22Rv1 (cell line): ENCODE measurements around the gene CCDC78.

Experiments used
- H3K27ac ChIP-seq: fragments of 450-650 bp; 2 replicates; pipeline ENCODE4 v1.5.1; 2017
- ZFX ChIP-seq: fragments of 450-650 bp; IDR thresholded peaks from 2 replicates; pipeline ENCODE4 v1.6.1; 2017; ENCODE audit warnings: antibody characterized with exemption, borderline replicate concordance
- TF ChIP-seq, protein P1 (sequence below): fragments of 450-650 bp; IDR thresholded peaks from 2 replicates; pipeline ENCODE4 v1.5.1; 2017; ENCODE audit warnings: mild to moderate bottlenecking

The CCDC78 gene

DNA sequence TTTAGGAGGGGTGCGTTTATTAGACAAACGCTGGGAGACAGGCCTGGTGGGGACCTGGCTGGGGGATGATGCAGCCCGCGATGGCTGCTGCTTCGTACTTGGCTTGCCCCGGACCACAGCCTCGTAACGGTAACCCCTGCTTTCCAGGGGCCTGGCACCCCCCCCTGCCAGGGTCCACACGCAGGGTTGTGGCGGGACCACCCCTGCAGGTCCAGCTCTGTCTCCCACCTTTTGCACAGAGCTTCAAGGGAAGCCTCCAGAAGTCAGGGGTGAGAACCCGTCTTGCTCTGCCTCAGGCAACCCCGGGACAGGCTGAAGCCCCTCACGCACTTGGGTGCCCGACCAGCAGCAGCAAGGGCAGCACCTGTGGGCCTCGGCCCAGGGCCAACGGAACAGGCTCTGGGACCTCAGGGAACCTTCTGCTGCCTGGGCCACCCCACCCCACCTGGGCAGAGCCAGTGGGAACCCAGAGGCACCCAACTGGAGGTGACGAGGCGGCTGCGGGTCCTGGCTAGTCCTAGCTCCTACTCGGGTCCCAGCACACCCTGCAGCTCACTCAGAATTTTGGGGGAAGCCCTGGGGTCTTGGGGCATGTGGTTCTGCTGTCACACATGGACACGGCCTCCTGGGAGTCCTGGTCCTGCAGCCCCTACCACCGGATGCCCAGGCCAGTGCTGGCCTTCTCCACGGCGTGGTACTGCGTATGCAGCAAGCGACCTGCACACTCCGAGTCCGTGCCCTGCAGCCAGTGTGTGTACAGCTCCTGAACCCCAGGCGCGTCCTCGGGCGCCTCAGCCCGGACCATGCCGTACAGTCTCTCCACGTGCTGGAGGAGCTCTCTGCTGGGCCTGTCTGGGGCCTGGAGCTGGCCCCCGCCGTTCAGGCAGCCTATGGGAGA is 3.8 kb upstream of the CCDC78 start:
- TF ChIP-seq, protein P1, sequence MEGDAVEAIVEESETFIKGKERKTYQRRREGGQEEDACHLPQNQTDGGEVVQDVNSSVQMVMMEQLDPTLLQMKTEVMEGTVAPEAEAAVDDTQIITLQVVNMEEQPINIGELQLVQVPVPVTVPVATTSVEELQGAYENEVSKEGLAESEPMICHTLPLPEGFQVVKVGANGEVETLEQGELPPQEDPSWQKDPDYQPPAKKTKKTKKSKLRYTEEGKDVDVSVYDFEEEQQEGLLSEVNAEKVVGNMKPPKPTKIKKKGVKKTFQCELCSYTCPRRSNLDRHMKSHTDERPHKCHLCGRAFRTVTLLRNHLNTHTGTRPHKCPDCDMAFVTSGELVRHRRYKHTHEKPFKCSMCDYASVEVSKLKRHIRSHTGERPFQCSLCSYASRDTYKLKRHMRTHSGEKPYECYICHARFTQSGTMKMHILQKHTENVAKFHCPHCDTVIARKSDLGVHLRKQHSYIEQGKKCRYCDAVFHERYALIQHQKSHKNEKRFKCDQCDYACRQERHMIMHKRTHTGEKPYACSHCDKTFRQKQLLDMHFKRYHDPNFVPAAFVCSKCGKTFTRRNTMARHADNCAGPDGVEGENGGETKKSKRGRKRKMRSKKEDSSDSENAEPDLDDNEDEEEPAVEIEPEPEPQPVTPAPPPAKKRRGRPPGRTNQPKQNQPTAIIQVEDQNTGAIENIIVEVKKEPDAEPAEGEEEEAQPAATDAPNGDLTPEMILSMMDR: no peak
- no peak for TF ChIP-seq ZFX
- peak overlapping the region; percentile 99 for H3K27ac ChIP-seq

GRCh38 chr16:728890-729744 is 2.9 kb upstream of the CCDC78 start:
- TF ChIP-seq, protein P1: no peak
- no peak for TF ChIP-seq ZFX
- peak overlapping the region; percentile 99 for H3K27ac ChIP-seq

GRCh38 chr16:728131-728889 is 2.1 kb upstream of the CCDC78 start:
- TF ChIP-seq, protein P1: no peak
- TF ChIP-seq ZFX: no peak
- peak overlapping the region; percentile 99 for H3K27ac ChIP-seq

DNA sequence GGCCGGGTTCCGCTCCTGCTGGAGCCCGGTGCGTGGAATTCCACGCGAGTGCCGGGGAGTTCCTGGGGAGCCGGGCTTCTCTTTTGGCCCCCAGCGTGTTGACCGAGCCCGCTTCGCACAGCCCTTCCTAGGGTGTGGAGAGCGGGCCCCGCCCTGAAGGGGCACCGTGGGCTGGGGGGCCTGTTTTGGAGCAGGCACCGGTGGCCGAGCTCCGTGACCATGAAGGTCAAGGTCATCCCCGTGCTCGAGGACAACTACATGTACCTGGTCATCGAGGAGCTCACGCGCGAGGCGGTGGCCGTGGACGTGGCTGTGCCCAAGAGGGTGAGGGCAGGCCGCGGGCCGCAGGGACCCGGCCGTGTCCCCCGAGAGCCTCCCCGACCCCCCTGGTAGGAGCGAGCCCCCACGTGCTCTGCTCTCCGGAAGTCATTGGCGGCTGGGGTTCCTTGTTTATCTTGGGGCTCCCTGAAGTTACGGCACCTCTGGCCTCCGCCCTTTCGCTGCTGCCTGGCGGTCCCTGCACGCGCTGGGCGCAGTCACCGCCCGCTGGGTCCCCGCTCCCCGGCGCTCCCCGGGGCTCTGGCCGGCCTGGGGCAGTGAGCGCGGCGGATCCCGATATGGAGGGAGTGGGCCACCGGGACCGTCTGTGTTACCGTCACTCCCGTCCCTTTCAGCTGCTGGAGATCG is 1.2 kb upstream of the CCDC78 start:
- H3K27ac ChIP-seq: peak overlapping the region; percentile 99
- TF ChIP-seq ZFX: no peak
- TF ChIP-seq, protein P1: no peak

DNA sequence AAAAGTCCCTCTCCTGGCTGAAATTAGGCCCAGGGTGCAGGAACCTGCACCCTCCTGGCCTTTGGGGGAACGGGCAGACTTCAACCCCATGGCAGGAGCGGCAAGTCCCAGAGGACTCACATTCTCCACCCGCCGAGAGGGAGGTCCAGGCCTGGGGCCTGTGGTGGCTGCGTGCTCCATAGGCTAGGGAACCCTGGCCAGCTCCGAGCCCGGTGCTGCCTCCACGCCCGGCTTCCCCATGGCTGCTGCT is 130 bp downstream of the CCDC78 start:
- peak overlapping the region; percentile 99 for H3K27ac ChIP-seq
- TF ChIP-seq ZFX: no peak
- TF ChIP-seq, protein P1: no peak

- peak overlapping the region; percentile 99 for H3K27ac ChIP-seq
- TF ChIP-seq, protein P1: no peak
- TF ChIP-seq ZFX: no peak
These were observed 618 bp downstream of the CCDC78 start for GRCh38 chr16:725463-726187.
